Retinal pigment epithelial cell (primary cell): Measurements from ENCODE around the gene EIF3B.
"Not testable (repeated sequence)": the region's sequence is repeated elsewhere in the genome, so short reads cannot be mapped to it uniquely, and the experiment has no call there.

Experiments
- DNase-seq: peaks from one replicate; pipeline ENCODE4 v3.0.0-alpha.2; 2010; ENCODE audit warnings: low read depth
- H3K4me3 ChIP-seq: 2 replicates; pipeline ENCODE4 v1.5.1; 2011; ENCODE audit warnings: mild to moderate bottlenecking, low read length, control low read depth, moderate library complexity
- TF ChIP-seq, protein P1 (sequence below): conservative IDR thresholded peaks from 2 replicates; pipeline ENCODE4 v1.5.1; 2011; ENCODE audit warnings: low read depth, low read length, control low read depth, inconsistent platforms

Gene EIF3B

DNA sequence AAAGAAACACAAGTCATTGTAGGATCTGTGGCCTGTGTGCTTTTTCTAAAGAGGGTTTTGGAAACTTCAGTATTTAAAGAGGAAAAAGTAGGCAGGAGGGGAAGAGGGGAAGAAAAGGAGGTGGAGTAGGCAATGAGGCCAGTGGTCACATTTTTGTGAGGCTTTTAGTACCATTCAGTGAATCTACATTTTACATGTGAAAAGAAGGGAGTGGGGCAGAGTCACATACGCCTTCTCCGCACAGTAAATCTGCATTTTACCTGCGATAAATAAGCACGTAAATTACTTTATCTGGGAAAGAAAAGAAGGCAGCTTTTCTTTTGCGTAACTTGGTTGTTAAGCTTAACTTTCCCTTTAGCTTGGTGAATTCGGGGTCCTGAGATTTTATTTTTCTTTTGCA, 62.0 kb downstream of the EIF3B start:
- no peak for DNase-seq
- TF ChIP-seq, protein P1, sequence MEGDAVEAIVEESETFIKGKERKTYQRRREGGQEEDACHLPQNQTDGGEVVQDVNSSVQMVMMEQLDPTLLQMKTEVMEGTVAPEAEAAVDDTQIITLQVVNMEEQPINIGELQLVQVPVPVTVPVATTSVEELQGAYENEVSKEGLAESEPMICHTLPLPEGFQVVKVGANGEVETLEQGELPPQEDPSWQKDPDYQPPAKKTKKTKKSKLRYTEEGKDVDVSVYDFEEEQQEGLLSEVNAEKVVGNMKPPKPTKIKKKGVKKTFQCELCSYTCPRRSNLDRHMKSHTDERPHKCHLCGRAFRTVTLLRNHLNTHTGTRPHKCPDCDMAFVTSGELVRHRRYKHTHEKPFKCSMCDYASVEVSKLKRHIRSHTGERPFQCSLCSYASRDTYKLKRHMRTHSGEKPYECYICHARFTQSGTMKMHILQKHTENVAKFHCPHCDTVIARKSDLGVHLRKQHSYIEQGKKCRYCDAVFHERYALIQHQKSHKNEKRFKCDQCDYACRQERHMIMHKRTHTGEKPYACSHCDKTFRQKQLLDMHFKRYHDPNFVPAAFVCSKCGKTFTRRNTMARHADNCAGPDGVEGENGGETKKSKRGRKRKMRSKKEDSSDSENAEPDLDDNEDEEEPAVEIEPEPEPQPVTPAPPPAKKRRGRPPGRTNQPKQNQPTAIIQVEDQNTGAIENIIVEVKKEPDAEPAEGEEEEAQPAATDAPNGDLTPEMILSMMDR: no peak
- H3K4me3 ChIP-seq: no peak overlapping the region

DNA sequence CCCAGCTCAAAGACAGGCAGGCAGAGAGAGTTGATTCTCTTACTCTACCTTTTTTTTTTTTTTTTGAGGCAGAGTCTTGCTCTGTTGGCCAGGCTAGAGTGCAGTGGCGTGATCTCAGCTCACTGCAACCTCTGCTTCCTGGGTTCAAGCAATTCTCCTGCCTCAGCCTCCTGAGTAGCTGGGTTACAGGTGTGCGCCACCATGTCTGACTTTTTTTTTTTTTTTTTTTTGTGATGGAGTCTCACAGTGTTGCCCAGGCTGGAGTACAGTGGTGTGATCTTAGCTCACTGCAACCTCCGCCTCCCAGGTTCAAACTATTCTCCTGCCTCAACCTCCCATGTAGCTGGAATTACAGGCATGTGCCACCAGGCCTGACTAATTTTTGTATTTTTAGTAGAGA, 62.6 kb downstream of the EIF3B start:
- not testable (repeated sequence) for DNase-seq

DNA sequence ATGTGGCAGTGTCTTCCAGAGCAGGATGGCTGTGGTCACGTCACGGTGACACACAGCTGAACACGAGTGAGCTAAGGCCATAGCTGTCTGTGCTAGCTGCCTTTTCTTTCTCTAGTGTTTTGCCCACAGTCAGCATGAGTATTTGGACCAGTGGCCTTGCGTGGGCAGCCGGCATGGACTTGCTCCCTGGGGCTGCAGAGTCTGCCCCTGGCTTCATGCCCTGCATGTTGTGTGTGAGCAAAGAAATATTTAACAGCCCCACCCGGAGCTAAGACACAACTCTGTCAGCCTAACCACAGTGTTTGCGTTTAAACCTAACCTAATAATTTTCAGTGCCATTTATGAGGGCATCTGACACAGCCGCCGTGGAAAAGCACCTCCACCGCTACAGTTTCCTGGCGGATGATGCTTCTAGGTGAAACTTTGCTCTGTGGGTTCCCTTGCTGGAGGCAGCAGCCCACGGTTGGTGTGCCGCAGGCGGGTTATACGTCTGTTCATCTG, 63.4 kb downstream of the EIF3B start:
- no peak overlapping the region for H3K4me3 ChIP-seq
- DNase-seq: no peak
- TF ChIP-seq, protein P1: no peak

More for the DNA sequence above, 62.6 kb downstream of the EIF3B start:
- H3K4me3 ChIP-seq: not testable (repeated sequence)

DNA sequence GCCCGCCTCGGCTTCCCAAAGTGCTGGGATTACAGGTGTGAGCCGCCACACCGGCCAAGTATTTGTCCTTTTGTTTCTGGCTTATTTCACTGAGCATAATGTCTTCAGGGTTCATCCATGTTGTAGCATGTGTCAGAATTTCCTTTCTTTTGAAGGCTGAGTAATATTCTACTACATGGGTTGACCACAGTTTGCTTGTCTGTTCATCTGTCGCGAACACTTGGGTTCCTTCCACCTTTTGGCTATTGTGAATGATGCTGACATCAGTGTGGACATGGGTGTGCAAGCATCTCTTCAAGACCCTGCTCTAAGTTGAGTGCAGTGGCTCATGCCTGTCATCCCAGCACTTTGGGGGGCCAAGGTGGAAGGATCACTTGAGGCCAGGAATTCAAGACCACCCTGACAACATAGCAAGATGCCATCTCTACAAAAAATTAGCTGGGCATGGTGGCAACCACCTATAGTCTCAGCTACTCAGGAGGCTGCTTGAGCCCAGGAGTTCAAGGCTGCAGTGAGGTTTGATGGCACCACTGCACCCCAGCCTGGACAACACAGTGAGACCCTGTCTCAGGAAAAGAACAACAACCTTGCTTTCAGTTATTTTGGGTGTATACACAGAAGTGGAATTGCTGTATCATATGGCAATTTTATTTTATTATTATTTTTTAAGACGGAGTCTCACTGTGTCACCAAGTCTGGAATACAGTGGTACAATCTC, 65.7 kb downstream of the EIF3B start:
- TF ChIP-seq, protein P1: no peak
- no peak overlapping the region for H3K4me3 ChIP-seq
- no peak for DNase-seq

DNA sequence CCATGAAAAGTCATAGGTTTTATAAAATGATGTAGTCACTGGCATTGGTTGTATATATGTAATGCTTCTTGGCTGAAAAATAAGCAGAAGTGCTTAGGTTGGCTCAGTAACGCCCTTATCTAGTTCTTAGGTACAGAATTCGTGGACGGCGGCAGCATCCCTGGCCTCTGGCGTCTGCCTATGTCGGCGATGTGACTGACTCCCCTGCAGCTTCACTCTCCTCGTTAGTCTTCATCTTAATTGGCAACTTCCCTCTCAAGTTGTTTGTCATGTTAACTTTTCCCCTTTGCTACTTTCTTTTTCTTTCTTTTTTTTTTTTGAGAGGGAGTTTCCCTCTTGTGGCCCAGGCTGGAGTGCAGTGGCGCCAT, 67.3 kb downstream of the EIF3B start:
- no peak for DNase-seq
- TF ChIP-seq, protein P1: no peak
- H3K4me3 ChIP-seq: no peak overlapping the region

DNA sequence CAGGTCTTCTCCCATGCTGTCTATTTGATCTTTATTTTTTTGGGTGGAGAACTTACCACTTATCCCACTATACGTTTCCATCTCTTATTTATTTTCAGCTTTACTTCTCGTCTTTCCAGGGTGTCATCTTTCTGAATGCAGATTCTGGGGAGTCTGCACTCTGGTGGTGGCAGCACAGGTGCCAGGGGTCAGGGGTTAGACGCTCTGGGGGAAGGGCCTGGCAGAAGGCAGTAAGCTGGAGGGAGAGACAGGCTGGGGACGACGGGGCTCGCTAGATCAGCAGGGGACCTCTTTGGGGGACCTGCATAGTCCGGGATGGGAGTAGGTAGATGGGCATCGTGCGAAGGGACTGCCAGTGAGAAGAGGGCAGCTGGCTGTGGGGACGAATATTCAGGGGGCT, 71.1 kb downstream of the EIF3B start:
- DNase-seq: no peak
- TF ChIP-seq, protein P1: no peak
- H3K4me3 ChIP-seq: no peak overlapping the region
